Type B pancreatic cell (in vitro differentiated cells): Measurements from ENCODE around the gene CCDC149. TPM values are rescaled to one million over a fixed set of nuclear protein-coding genes. Genes with fewer than 3 reads are reported as not detected.

ENCODE experiments used
- DNase-seq: peaks from one replicate; pipeline ENCODE4 v3.0.0; 2021; ENCODE audit warnings: mixed read lengths; ENCODE audit not compliant: unreplicated experiment; ENCODE audit errors: extremely low spot score
- H3K27ac Mint-ChIP-seq: 2 replicates; pipeline ENCODE4 v1.8.0; 2021; ENCODE audit warnings: mild to moderate bottlenecking, mixed read lengths
- H3K27me3 Mint-ChIP-seq: 2 replicates; pipeline ENCODE4 v1.8.0; 2021; ENCODE audit warnings: mixed read lengths
- H3K36me3 Mint-ChIP-seq: 2 replicates; pipeline ENCODE4 v1.8.0; 2021; ENCODE audit warnings: mixed read lengths
- H3K4me1 Mint-ChIP-seq: one replicate; pipeline ENCODE4 v1.8.0; 2021; ENCODE audit warnings: mixed read lengths; ENCODE audit not compliant: unreplicated experiment
- H3K4me3 Mint-ChIP-seq: 2 replicates; pipeline ENCODE4 v1.8.0; 2021; ENCODE audit warnings: mild to moderate bottlenecking, mixed read lengths
- H3K9me3 Mint-ChIP-seq: 2 replicates; pipeline ENCODE4 v1.8.0; 2021; ENCODE audit warnings: mixed read lengths
- CTCF ChIP-seq: fragments of 200-600 bp; sonication (generic); conservative IDR thresholded peaks from 2 replicates; pipeline ENCODE4 v1.5.0; 2021; ENCODE audit warnings: antibody characterized with exemption, mild to moderate bottlenecking
- total RNA-seq: library from RNA; stranded (reverse); gene quantifications from 2 replicates; pipeline ENCODE4 v1.2.1, GENCODE V29; 2021; ENCODE audit warnings: low replicate concordance

The CCDC149 gene
- total RNA-seq, 1 donor from 2014 or later, result 8.8 TPM

DNA sequence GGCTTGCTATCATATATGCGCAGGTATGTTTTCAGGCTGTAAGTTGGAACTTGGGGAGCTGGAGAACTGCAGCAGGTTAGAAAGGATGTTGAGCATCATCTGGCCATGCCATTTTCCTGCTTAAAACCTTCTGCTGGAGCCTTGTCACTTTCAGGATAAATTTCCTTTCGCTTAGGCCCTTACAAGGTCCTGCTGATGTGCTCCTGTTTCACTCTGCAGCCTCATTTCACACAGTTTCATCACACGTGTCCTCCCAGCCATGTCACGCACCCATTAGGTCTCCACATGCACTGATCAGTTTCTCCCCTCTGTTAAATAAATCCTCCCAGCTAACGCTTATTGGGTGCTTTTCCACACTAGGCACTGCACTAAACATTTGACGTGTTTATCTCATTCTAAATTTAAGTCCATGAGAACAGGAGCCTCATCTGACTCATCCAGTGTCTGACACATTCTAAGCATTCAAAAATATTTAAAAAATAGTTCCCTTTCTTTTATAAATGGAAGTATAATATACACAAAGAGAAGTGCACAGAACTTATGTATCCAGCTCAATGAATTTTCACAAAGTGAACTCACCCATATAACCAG lies 102.9 kb downstream of the CCDC149 start:
- Mint-ChIP-seq H3K4me1 (peaks cover 14% of the 10 kb centered on the region), H3K36me3 (peaks cover 13% of the 10 kb centered on the region), H3K4me3 (no peak overlapping the region), H3K9me3 (peaks cover 13% of the 10 kb centered on the region), H3K27ac (no peak overlapping the region), H3K27me3 (no peaks in the 10 kb centered on the region)
- no peak for DNase-seq
- TF ChIP-seq CTCF, result no peak

GRCh38 chr4:24809376-24809775 lies 103.5 kb downstream of the CCDC149 start:
- no peak overlapping the region for H3K27ac Mint-ChIP-seq
- H3K27me3 Mint-ChIP-seq, result no peaks in the 10 kb centered on the region
- peaks cover 13% of the 10 kb centered on the region for H3K36me3 Mint-ChIP-seq
- H3K4me1 Mint-ChIP-seq, result peaks cover 15% of the 10 kb centered on the region
- peak; percentile 39 for TF ChIP-seq CTCF
- H3K9me3 Mint-ChIP-seq, result peaks cover 14% of the 10 kb centered on the region
- no peak for DNase-seq
- H3K4me3 Mint-ChIP-seq, result no peak overlapping the region

- H3K36me3 Mint-ChIP-seq, result peaks cover 13% of the 10 kb centered on the region
- H3K9me3 Mint-ChIP-seq, result peaks cover 14% of the 10 kb centered on the region
- no peak for DNase-seq
- TF ChIP-seq CTCF, result no peak
- H3K27ac Mint-ChIP-seq, result no peak overlapping the region
- no peak overlapping the region for H3K4me3 Mint-ChIP-seq
- peaks cover 15% of the 10 kb centered on the region for H3K4me1 Mint-ChIP-seq
- no peaks in the 10 kb centered on the region for H3K27me3 Mint-ChIP-seq
Observed at GRCh38 chr4:24808955-24809354, 103.9 kb downstream of the CCDC149 start.

- H3K36me3 Mint-ChIP-seq, result peaks cover 13% of the 10 kb centered on the region
- TF ChIP-seq CTCF, result no peak
- peaks cover 16% of the 10 kb centered on the region for H3K4me1 Mint-ChIP-seq
- no peak overlapping the region for H3K4me3 Mint-ChIP-seq
- no peak overlapping the region for H3K27ac Mint-ChIP-seq
- DNase-seq, result no peak
- no peaks in the 10 kb centered on the region for H3K27me3 Mint-ChIP-seq
- H3K9me3 Mint-ChIP-seq, result peaks cover 14% of the 10 kb centered on the region
Observed at GRCh38 chr4:24808261-24808660, 104.6 kb downstream of the CCDC149 start.

DNA sequence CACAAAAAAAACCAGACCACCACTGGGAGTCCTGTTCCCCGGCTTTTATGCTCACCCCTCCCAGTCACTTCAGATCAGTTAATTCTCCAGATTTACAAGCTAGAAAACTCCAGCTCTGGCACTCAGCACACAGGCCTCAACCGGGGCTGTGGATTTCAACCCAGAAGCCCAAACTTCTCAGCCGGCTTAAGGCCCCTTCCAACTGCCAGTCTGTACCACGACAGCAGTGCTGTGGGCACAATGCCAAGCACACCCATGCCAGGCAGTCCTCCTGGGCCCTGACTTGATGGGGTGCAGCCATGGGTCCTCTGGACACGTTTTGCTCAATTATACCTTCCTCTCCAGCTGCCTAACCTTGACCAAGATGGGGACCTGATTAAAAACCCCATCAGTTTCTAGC lies 105.2 kb downstream of the CCDC149 start:
- no peak for DNase-seq
- peaks cover 12% of the 10 kb centered on the region for H3K36me3 Mint-ChIP-seq
- H3K4me1 Mint-ChIP-seq, result peaks cover 23% of the 10 kb centered on the region
- H3K9me3 Mint-ChIP-seq, result peaks cover 13% of the 10 kb centered on the region
- H3K4me3 Mint-ChIP-seq, result no peak overlapping the region
- H3K27me3 Mint-ChIP-seq, result peaks cover 4% of the 10 kb centered on the region
- no peak for TF ChIP-seq CTCF
- no peak overlapping the region for H3K27ac Mint-ChIP-seq
